KOPT-K1 (cell line): ENCODE data around the gene ZMYND11.

ENCODE experiments used
- H3K27ac ChIP-seq: fragments of 200-600 bp; sonication (generic); 2 replicates; pipeline ENCODE4 v1.5.1; 2016; ENCODE audit warnings: antibody characterized with exemption, mild to moderate bottlenecking, low read depth, low read length; ENCODE audit not compliant: poor library complexity, severe bottlenecking
- H3K36me3 ChIP-seq: fragments of 200-600 bp; sonication (generic); 2 replicates; pipeline ENCODE4 v1.5.1; 2017; ENCODE audit warnings: antibody characterized with exemption, mild to moderate bottlenecking, low read length, moderate library complexity; ENCODE audit not compliant: insufficient read depth
- H3K9me3 ChIP-seq: fragments of 200-600 bp; sonication (generic); 2 replicates; pipeline ENCODE4 v1.5.1; 2017; ENCODE audit warnings: antibody characterized with exemption, low read length, mild to moderate bottlenecking; ENCODE audit not compliant: insufficient read depth, poor library complexity, severe bottlenecking

ZMYND11 gene

GRCh38 chr10:106740-107139 is 28.5 kb upstream of the ZMYND11 start:
- Histone ChIP-seq H3K27ac (no peak overlapping the region), H3K9me3 (peaks cover 23% of the 10 kb centered on the region), H3K36me3 (no peaks in the 10 kb centered on the region)

DNA sequence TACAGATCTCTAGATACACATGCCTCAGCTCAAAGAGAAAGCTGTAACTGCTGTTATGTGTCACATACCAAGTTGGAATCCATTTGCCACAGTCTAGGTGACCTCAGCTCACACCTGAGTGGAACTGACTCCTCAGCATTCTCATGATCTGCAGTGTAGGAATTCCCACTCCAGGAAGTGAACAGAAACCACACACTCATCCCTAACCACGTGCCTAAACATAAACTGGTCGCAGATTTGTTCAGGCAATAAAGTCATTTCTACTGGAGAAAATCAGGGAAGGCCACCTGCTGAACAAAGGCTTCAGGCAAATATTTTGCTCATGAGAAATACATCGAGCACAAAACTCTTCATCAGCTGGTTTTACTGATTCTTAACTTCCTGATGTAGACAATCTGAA is 23.0 kb upstream of the ZMYND11 start:
- no peaks in the 10 kb centered on the region for H3K9me3 ChIP-seq
- H3K27ac ChIP-seq: no peak overlapping the region
- H3K36me3 ChIP-seq: no peaks in the 10 kb centered on the region

- no peaks in the 10 kb centered on the region for H3K36me3 ChIP-seq
- H3K9me3 ChIP-seq: peaks cover 8% of the 10 kb centered on the region
- H3K27ac ChIP-seq: no peak overlapping the region
Observed at GRCh38 chr10:124874-125273, 10.4 kb upstream of the ZMYND11 start.

DNA sequence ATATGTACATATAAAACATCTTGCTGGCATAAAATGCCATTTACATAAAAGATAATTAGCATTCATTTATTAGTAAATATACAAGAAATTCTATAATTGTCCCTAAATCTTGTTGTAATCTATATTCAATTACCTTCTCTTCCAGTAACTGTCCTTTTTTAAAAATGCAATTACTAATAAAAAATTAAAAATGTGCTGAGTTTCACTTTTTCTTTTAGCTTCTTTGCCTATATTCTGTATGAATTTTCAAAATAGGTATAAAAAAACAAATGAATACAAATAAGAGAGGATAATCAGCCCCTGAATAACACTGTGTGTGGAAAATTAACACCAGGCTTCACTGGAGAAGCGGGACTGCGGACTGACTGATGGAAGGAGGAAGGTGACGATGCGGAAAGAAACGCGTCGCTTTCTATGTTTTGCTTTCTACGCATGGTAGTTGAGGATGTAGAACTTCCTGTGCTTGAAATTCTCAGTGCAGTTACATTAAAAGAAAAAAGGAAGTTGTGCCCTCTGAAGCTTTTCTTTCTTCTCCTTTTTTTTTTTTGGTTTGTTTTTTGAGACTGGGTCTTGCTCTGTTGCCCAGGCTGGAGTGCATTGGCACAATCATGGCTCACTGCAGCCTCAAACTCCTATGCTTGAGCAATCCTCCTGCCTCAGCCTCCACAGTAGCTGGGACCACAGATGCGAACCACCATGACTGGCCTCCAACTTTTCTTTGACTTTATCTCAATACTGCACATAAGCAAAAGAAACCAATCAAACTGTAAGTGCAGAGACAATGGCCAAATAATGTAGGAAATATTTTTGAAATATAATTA is 7.4 kb upstream of the ZMYND11 start:
- Histone ChIP-seq H3K9me3 (no peaks in the 10 kb centered on the region), H3K36me3 (no peaks in the 10 kb centered on the region), H3K27ac (no peak overlapping the region)

DNA sequence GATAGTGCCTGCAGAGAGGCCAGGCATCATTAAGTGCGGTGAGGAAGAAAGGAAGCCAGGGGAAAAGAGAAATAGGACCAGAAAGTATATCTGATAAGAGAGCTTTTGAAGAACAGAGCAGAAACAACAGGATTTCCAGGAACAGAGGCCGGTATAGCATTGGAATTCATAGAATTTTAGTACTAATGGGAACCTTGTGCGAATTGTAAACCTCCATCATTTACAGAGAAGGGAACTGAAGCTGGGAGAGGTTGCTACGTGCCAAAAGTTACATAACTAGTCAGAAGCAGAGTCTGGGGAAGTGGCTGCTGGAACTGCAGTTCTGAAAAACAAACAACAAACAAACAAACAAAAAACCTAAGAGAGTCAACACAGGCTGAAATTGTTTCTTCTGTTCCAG is 5.4 kb upstream of the ZMYND11 start:
- Histone ChIP-seq H3K27ac (no peak overlapping the region), H3K36me3 (no peaks in the 10 kb centered on the region), H3K9me3 (no peaks in the 10 kb centered on the region)

DNA sequence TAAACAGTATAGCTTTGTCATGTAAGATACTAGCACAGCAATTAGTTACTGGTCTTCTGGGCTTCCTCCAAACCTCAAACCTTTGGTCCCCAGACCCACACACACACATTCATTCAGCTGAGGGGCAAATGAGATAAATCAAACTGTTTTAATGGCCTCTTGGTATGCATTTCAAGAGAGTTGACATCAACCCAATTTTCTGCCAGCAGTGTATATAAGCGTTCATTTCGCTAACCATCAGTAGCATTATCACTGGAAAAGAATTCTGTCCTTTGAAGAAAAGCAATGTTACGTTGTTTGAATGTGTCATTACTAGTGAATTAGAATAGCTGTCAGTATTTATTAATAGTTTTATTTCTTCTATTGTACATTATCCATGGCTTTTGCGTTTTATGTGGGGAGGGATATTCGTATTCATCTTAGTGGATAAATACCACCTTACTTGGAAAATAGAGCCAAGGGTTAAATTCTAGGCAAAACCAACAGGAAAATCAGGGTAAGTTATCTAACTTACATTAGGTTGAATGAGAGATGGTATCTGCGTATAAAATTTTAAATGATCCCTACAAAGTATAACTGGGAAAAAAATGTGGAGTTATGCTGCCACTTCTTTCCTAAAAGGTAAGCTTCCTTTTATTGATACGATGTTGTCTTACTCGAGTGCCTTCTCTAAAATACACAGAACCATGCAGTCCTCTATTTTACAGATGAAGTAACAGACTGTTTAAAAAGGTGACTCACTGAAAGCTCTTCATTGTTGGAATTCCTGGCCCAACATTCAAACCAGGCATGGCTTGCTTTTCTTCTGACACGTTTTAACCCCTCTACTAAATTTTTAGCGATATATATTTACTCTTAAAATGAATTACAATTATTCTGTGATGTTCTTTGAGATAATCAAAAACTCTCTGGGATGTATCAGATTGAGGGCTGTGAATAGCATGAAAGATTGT is 2.0 kb upstream of the ZMYND11 start:
- no peaks in the 10 kb centered on the region for H3K36me3 ChIP-seq
- no peaks in the 10 kb centered on the region for H3K9me3 ChIP-seq
- H3K27ac ChIP-seq: no peak overlapping the region

GRCh38 chr10:134247-135131 is 766 bp upstream of the ZMYND11 start:
- Histone ChIP-seq H3K27ac (peak overlapping the region; percentile 83), H3K36me3 (no peaks in the 10 kb centered on the region), H3K9me3 (no peaks in the 10 kb centered on the region)

DNA sequence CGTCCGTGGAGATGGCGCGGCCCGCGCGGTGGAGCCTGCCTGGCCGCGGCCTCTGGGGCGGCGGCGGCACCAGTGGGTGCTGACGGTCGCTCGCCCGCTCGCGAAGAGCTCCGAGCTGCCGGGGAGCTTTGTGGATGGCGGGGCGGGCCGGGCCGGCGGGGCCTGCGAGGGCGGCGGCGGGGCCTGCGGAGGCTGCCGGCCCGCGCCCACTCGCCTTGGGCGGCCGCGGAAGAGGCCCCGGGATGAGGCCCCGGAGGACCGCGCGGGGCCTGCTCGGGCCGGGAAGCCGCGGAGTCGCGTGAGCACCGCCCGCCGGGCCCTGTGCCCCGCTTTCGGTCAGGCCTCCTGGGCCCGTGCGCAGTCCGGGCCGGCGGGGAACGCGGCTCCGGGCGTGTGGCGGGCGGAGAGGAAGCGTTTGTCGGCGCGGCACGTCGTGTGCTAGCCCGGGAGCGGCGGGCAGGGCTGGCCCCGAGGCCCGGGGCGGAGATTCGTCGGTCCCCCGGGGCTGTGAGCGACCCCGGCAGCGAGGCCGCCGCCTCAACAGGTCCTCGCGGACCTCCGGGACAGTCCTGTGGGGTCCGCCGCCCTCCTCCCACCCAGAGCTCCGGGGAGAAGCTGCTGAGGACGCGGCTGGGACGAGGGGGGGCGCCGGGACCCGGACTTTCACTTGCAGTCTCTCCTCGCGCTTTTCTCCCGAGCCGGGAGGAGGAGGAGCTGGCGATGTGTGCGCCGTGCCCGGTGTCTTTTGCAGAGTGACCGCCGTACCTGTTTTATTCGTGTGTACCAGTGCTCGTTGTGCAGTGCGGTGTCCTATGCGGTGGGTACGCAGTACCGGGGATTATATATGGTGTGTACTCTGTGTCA is 578 bp downstream of the ZMYND11 start:
- H3K27ac ChIP-seq: peak overlapping the region; percentile 83
- H3K36me3 ChIP-seq: no peaks in the 10 kb centered on the region
- H3K9me3 ChIP-seq: no peaks in the 10 kb centered on the region

GRCh38 chr10:136465-136762 is 1.2 kb downstream of the ZMYND11 start:
- H3K36me3 ChIP-seq: no peaks in the 10 kb centered on the region
- H3K27ac ChIP-seq: peak overlapping the region; percentile 83
- no peaks in the 10 kb centered on the region for H3K9me3 ChIP-seq

DNA sequence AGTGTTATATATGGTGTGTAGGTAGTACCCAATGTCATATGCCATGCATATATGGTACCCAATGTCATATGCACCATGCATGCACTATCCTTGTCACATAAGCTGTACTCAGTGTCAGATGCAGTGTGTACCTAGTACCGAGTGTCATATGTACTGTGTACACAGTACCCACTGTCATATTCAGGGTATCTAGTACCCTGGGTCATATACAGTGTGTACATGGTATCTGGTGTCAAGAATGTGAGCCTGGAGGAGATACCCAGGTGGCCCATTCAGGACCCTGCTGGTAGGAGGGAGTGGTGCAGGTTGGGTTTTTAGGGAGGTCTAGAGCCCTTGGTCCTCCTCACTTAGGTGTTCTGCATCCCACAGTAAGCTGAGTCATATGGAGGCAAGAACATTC is 1.8 kb downstream of the ZMYND11 start:
- no peak overlapping the region for H3K27ac ChIP-seq
- H3K36me3 ChIP-seq: no peaks in the 10 kb centered on the region
- no peaks in the 10 kb centered on the region for H3K9me3 ChIP-seq

DNA sequence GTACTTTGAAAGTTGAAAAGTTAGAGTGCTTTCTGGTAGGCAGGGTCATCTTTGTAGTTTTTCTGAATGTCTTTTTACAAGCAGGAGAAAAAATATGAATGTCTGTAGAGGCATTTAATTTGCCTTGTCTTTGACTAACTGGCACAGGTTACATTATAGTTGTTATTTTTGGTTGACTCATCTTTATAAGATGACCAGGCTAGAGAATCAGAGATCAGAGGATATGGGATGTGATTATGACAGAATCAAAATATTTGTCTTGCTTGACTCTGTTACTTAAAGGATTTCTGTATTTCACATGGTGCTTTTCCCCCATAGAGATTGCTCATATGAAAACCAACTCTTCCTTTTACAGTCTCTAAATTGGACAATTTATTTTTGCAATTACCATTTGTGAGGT is 2.4 kb downstream of the ZMYND11 start:
- no peaks in the 10 kb centered on the region for H3K9me3 ChIP-seq
- H3K36me3 ChIP-seq: no peaks in the 10 kb centered on the region
- H3K27ac ChIP-seq: no peak overlapping the region

DNA sequence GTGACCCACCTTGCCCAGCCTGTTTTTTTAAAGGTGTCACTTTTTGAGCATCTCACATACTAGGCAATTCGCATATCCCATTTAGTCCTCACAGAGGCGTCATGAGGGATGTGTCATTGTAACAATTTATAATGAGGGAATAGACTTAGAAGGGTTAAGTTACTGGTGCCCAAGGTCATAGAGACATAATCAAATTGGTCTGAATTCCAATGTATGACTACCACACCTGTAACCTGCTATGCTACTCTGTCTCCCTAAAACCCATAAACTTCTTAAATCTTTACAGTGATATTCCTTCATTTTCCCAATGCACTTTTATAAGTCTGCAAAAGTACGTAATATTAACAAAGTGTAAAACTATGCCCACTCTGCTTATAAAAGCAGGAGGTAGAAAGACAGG is 7.1 kb downstream of the ZMYND11 start:
- Histone ChIP-seq H3K36me3 (no peaks in the 10 kb centered on the region), H3K27ac (no peak overlapping the region), H3K9me3 (peaks cover 22% of the 10 kb centered on the region)

- peaks cover 7% of the 10 kb centered on the region; the same call in 1 of the 2 replicates for H3K36me3 ChIP-seq
- H3K27ac ChIP-seq: no peak overlapping the region
- peaks cover 30% of the 10 kb centered on the region for H3K9me3 ChIP-seq
Observed at GRCh38 chr10:152915-153314, 17.7 kb downstream of the ZMYND11 start.

GRCh38 chr10:154348-154747 is 19.1 kb downstream of the ZMYND11 start:
- H3K36me3 ChIP-seq: peaks cover 7% of the 10 kb centered on the region; the same call in 1 of the 2 replicates
- no peak overlapping the region for H3K27ac ChIP-seq
- peaks cover 20% of the 10 kb centered on the region for H3K9me3 ChIP-seq
